Vagina (tissue), 2 donors: Measurements from ENCODE around the gene AQP5. TPM values are rescaled to one million over a fixed set of nuclear protein-coding genes. Genes with fewer than 3 reads are reported as not detected.

Experiments
- DNase-seq, 2 donors: peaks; one replicate each; pipeline ENCODE4 v3.0.0-alpha.2; 2017; ENCODE audit errors: extremely low spot score in 2 of 2
- H3K27ac ChIP-seq: fragments of 200-600 bp; sonication (generic); one replicate; pipeline ENCODE4 v1.5.1; 2019
- H3K27me3 ChIP-seq: fragments of 200-600 bp; sonication (generic); one replicate; pipeline ENCODE4 v1.5.1; 2019
- H3K36me3 ChIP-seq, 2 donors: fragments of 200-600 bp; sonication (generic); one replicate each; pipeline ENCODE4 v1.5.1; 2017 to 2019
- H3K4me1 ChIP-seq: fragments of 200-600 bp; sonication (generic); one replicate; pipeline ENCODE4 v1.5.1; 2019
- H3K4me3 ChIP-seq, 2 donors: fragments of 200-600 bp; sonication (generic); 1 replicate in 1 of 2; 2 replicates in 1 of 2; pipeline ENCODE4 v1.5.1; 2016 to 2019
- H3K9me3 ChIP-seq: fragments of 200-600 bp; sonication (generic); one replicate; pipeline ENCODE4 v1.5.1; 2019
- CTCF ChIP-seq, 3 experiments: fragments of 450-650 bp in 2 of 3; fragments of 200-600 bp in 1 of 3; sonication (generic) in 1 of 3; IDR thresholded peaks; one replicate each; pipeline ENCODE4 v1.5.1; 2017 to 2019; ENCODE audit warnings: antibody characterized with exemption in 3 of 3, mild to moderate bottlenecking in 2 of 3, moderate library complexity in 2 of 3
- POLR2A ChIP-seq, 2 donors: fragments of 450-650 bp; IDR thresholded peaks; one replicate each; pipeline ENCODE4 v1.6.1; 2017; ENCODE audit warnings: antibody characterized with exemption in 2 of 2, mild to moderate bottlenecking in 2 of 2, moderate library complexity in 2 of 2
- POLR2AphosphoS5 ChIP-seq, 2 donors: sonication (generic); formaldehyde crosslinking; IDR thresholded peaks; one replicate each; pipeline ENCODE4 v1.9.0; 2017; ENCODE audit warnings: antibody characterized with exemption in 2 of 2, mild to moderate bottlenecking in 2 of 2, low read depth in 1 of 2; ENCODE audit not compliant: insufficient read depth in 1 of 2
- intact Hi-C: fragments of 100-400 bp; cut with DNase I; formaldehyde crosslinking; loops from one replicate; pipeline ENCODE4 v1.15.1; 2023
- total RNA-seq: library from RNA; depleted of rRNA; stranded (reverse); fragments of >200 nt; gene quantifications from one replicate; pipeline ENCODE4 v1.2.3, GENCODE V29; 2016

The AQP5 gene
- total RNA-seq, 1 donor from 2014 or later: not detected

GRCh38 chr12:49966511-49967041 is 4.9 kb downstream of the AQP5 start:
- H3K9me3 ChIP-seq: no peaks in the 10 kb centered on the region
- TF ChIP-seq POLR2AphosphoS5 (IDR thresholded peaks at IDR 0.05; ENCODE audit: insufficient read depth in 1 of 2, low read depth in 1 of 2) (no peak), CTCF (IDR thresholded peaks at IDR 0.05) (no peak), POLR2A (IDR thresholded peaks at IDR 0.05) (no peak)
- no peak overlapping the region for H3K4me3 ChIP-seq
- H3K27ac ChIP-seq: no peak overlapping the region
- DNase-seq: no peak
- peaks cover 17% of the 10 kb centered on the region for H3K4me1 ChIP-seq
- H3K36me3 ChIP-seq: no peaks in the 10 kb centered on the region
- H3K27me3 ChIP-seq: no peaks in the 10 kb centered on the region
- intact Hi-C loops: loop anchor here (5.0 kb wide), 1 partner anchor 106 kb away; no protein-coding TSS in a partner anchor

DNA sequence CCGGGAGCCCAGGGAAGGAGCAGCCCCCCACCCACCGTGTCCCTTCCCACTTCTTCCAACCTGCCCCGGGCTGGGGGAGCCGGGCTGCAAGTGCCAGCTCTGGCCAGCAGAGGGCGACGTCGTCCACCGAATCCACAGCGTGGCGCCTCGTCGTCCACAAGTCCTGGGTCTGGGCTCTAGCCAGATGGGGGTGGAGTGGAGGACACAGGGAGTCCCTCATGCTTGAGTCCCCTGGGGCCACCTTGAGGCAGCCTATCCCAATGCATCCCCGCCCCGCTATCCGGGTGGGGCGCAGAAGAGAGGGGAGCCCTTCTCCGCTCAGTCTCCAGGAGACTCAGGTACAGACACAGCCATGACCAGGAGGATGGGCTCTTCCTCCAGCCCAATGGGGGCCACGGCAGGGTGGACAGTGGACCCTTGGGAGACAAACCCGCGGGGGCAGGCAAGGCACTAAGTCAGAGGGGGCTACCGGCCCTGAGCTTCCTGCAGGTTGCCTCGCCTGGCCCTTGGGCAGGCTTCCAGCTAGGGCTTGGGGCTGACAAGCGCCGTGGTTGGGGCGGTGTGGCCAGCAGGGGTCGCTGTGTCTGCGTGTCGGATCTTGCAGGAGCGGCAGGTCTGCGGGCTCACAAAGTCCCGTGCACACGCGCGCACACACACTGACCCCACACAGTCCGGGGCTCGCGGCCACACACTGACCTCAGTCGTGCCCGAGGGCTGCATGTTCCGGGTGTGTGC is 5.5 kb downstream of the AQP5 start:
- intact Hi-C loops: loop anchor here (5.0 kb wide), 1 partner anchor 105 kb away; no protein-coding TSS in a partner anchor
- H3K4me3 ChIP-seq: peak overlapping the region; percentile 35 to 42
- H3K27ac ChIP-seq: no peak overlapping the region
- no peaks in the 10 kb centered on the region for H3K27me3 ChIP-seq
- peaks cover 17% of the 10 kb centered on the region for H3K4me1 ChIP-seq
- no peaks in the 10 kb centered on the region for H3K36me3 ChIP-seq
- no peak for DNase-seq
- no peaks in the 10 kb centered on the region for H3K9me3 ChIP-seq
- TF ChIP-seq CTCF (IDR thresholded peaks at IDR 0.05) (peak; percentile 89 to 95 (median 95)), POLR2AphosphoS5 (IDR thresholded peaks at IDR 0.05; ENCODE audit: insufficient read depth in 1 of 2, low read depth in 1 of 2) (peak in 1 of 2 donors; percentile 60), POLR2A (IDR thresholded peaks at IDR 0.05) (no peak)

DNA sequence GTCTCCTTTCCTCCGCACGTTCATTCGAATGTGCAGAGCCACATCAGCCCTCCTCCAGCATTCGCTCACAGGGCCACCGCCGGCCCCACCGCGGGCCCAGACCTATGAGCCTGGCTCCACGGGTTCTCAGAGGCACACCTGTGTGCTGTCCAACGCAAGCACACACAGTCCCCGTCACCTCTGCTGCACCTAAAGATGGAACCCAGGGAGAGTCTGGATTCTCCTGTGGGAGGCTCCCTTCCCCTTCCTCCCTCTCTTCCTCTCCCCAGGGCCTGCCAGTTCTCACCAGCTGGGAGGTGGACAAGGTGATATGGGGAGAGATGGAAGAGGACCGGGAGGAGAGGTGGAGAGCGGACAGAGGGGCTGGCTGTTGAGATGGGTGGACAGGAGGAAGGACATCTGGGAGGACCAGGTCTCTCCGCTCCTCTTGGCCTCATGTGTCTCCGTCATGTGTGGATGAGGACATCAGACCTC is 6.1 kb downstream of the AQP5 start:
- no peaks in the 10 kb centered on the region for H3K9me3 ChIP-seq
- no peak for TF ChIP-seq POLR2A (IDR thresholded peaks at IDR 0.05)
- no peak for TF ChIP-seq CTCF (IDR thresholded peaks at IDR 0.05)
- no peak for TF ChIP-seq POLR2AphosphoS5 (IDR thresholded peaks at IDR 0.05; ENCODE audit: insufficient read depth in 1 of 2, low read depth in 1 of 2)
- H3K27me3 ChIP-seq: no peaks in the 10 kb centered on the region
- no peaks in the 10 kb centered on the region for H3K36me3 ChIP-seq
- H3K4me1 ChIP-seq: peaks cover 15% of the 10 kb centered on the region
- H3K4me3 ChIP-seq: peak overlapping the region; percentile 35 to 42
- H3K27ac ChIP-seq: no peak overlapping the region
- DNase-seq: no peak
- intact Hi-C loops: loop anchor here (5.0 kb wide), 1 partner anchor 104 kb away; no protein-coding TSS in a partner anchor

- intact Hi-C loops: loop anchor here (5.0 kb wide), 1 partner anchor 104 kb away; no protein-coding TSS in a partner anchor
- no peaks in the 10 kb centered on the region for H3K9me3 ChIP-seq
- H3K4me1 ChIP-seq: peaks cover 10% of the 10 kb centered on the region
- no peaks in the 10 kb centered on the region for H3K36me3 ChIP-seq
- H3K4me3 ChIP-seq: no peak overlapping the region
- no peak for TF ChIP-seq POLR2A (IDR thresholded peaks at IDR 0.05)
- no peak for TF ChIP-seq POLR2AphosphoS5 (IDR thresholded peaks at IDR 0.05; ENCODE audit: insufficient read depth in 1 of 2, low read depth in 1 of 2)
- TF ChIP-seq CTCF (IDR thresholded peaks at IDR 0.05): no peak
- no peak overlapping the region for H3K27ac ChIP-seq
- no peak for DNase-seq
- H3K27me3 ChIP-seq: no peaks in the 10 kb centered on the region
Measured at GRCh38 chr12:49968471-49968870, 6.8 kb downstream of the AQP5 start.
